Loucy (cell line): ENCODE measurements around the gene MYCN.

Experiments
- H2AFZ ChIP-seq: fragments of 200-600 bp; sonication (generic); 2 replicates; pipeline ENCODE4 v1.6.0; 2016; ENCODE audit warnings: antibody characterized with exemption, mild to moderate bottlenecking, low read length, moderate library complexity
- H3F3A ChIP-seq: fragments of 200-600 bp; 2 replicates; pipeline ENCODE4 v1.6.0; 2016; ENCODE audit warnings: antibody characterized with exemption, low read depth, mild to moderate bottlenecking
- H3K27me3 ChIP-seq: fragments of 200-600 bp; sonication (generic); 2 replicates; pipeline ENCODE4 v1.6.1; 2014; ENCODE audit warnings: low read length, mild to moderate bottlenecking; ENCODE audit not compliant: insufficient read depth, poor library complexity, severe bottlenecking
- H3K36me3 ChIP-seq: fragments of 200-600 bp; sonication (generic); 2 replicates; pipeline ENCODE4 v1.6.1; 2016; ENCODE audit warnings: low read length; ENCODE audit not compliant: insufficient read depth
- H3K4me1 ChIP-seq: fragments of 200-600 bp; sonication (generic); 2 replicates; pipeline ENCODE4 v1.5.1; 2014; ENCODE audit warnings: low read length, mild to moderate bottlenecking; ENCODE audit not compliant: insufficient read depth, poor library complexity, severe bottlenecking
- H3K4me2 ChIP-seq: fragments of 200-600 bp; sonication (generic); 2 replicates; pipeline ENCODE4 v1.6.0; 2014; ENCODE audit warnings: antibody characterized with exemption, low read length, low read depth, mild to moderate bottlenecking; ENCODE audit not compliant: poor library complexity, severe bottlenecking
- H3K4me3 ChIP-seq: fragments of 200-600 bp; sonication (generic); 2 replicates; pipeline ENCODE4 v1.5.1; 2014; ENCODE audit warnings: low read length, mild to moderate bottlenecking, mixed read lengths; ENCODE audit not compliant: poor library complexity, severe bottlenecking
- H3K79me2 ChIP-seq: fragments of 200-600 bp; sonication (generic); 2 replicates; pipeline ENCODE4 v1.6.1; 2014; ENCODE audit warnings: low read length; ENCODE audit not compliant: insufficient read depth
- H3K9ac ChIP-seq: fragments of 200-600 bp; sonication (generic); 2 replicates; pipeline ENCODE4 v1.6.0; 2014; ENCODE audit warnings: mild to moderate bottlenecking, low read depth, low read length, moderate library complexity; ENCODE audit not compliant: poor library complexity, severe bottlenecking
- H3K9me2 ChIP-seq: fragments of 200-600 bp; sonication (generic); replicated peaks from 2 replicates; pipeline ENCODE4 v1.6.1; 2016; ENCODE audit warnings: low read depth, low read length, mixed read lengths
- H3K9me3 ChIP-seq: fragments of 200-600 bp; sonication (generic); 2 replicates; pipeline ENCODE4 v1.6.1; 2014; ENCODE audit warnings: mild to moderate bottlenecking, antibody characterized with exemption, low read length, low read depth; ENCODE audit not compliant: insufficient read depth
- H4K20me1 ChIP-seq: fragments of 200-600 bp; sonication (generic); 2 replicates; pipeline ENCODE4 v1.6.0; 2014; ENCODE audit warnings: antibody characterized with exemption, low read length, mild to moderate bottlenecking; ENCODE audit not compliant: insufficient read depth, poor library complexity, severe bottlenecking
- CTCF ChIP-seq: fragments of 200-600 bp; sonication (generic); conservative IDR thresholded peaks from 2 replicates; pipeline ENCODE4 v1.5.1; 2014; ENCODE audit warnings: mild to moderate bottlenecking, antibody characterized with exemption, low read length
- EZH2phosphoT487 ChIP-seq: fragments of 200-600 bp; IDR thresholded peaks from 2 replicates; pipeline ENCODE4 v1.6.1; 2018; ENCODE audit warnings: antibody characterized with exemption, mild to moderate bottlenecking, moderate library complexity, borderline replicate concordance

MYCN gene

DNA sequence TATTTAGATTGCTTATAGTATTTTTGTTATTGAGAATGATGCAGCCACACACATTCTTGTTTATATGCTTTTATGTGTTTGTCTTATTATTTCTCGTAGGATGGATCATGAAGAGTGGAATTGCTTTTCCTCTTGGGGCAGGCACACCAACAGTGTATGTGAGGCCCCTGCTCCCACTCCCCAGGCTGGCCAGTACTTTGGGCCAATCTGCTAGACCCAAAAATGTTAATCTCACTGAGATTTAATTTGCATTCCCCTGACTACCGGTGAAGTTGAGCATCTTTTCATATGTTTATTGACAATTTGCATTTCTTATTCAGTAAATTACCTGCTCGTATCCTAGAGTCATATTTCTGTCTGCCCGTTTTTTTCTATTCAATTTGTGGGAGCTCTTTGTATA lies 4.7 kb upstream of the MYCN start:
- H3K27me3 ChIP-seq = peaks cover under 1% of the 10 kb centered on the region
- H4K20me1 ChIP-seq = no peaks in the 10 kb centered on the region
- H3K79me2 ChIP-seq = peaks cover 4% of the 10 kb centered on the region
- no peaks in the 10 kb centered on the region for H3K9me2 ChIP-seq
- peaks cover 3% of the 10 kb centered on the region for H3K4me1 ChIP-seq
- TF ChIP-seq CTCF = no peak
- TF ChIP-seq EZH2phosphoT487 = no peak
- no peaks in the 10 kb centered on the region for H3F3A ChIP-seq
- no peak overlapping the region for H2AFZ ChIP-seq
- no peak overlapping the region for H3K4me3 ChIP-seq
- H3K4me2 ChIP-seq = no peak overlapping the region
- no peak overlapping the region for H3K9ac ChIP-seq
- H3K9me3 ChIP-seq = no peaks in the 10 kb centered on the region
- no peaks in the 10 kb centered on the region for H3K36me3 ChIP-seq

DNA sequence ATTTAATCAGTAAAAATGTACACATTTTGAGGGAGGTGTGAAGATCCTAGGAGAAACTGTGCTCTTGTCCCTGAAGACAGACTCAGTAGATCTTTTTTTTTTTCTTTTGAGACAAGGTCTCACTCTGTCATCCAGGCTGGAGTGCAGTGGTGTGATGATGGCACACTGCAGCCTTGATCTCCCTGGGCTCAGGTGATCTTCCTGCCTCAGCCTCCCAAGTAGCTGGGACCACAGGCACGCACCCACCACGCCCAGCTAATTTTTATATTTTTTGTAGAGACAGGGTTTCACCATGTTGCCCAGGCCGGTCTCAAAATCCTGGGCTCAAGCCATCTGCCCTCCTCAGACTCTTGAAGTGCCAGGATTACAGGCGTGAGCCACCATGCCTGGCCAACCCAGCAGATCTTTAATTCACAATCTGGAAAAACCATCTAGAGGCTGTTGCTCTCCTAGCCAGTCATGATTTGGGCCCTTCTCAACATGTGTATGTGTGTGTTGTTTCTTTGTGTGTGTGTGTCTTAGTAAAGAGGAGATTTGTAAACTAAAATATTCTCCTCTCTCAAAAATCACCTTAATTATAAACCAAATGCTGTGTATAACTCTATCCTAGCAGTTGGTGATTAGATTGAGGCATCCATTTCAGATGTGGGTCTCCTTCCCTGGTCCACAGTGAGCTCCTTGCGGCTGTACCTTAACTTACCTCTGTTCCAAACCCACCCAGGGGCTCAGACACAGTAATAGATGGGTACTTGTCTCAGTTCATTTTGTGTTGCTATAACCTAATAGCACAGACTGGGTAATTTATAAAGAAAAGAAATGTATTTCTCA lies 3.9 kb upstream of the MYCN start:
- no peaks in the 10 kb centered on the region for H3K9me3 ChIP-seq
- H3K9me2 ChIP-seq = no peaks in the 10 kb centered on the region
- no peak overlapping the region for H3K9ac ChIP-seq
- no peaks in the 10 kb centered on the region for H3K36me3 ChIP-seq
- no peak overlapping the region for H2AFZ ChIP-seq
- no peak overlapping the region for H3K4me2 ChIP-seq
- peaks cover 3% of the 10 kb centered on the region for H3K4me1 ChIP-seq
- H4K20me1 ChIP-seq = peaks cover 4% of the 10 kb centered on the region
- peaks cover 12% of the 10 kb centered on the region for H3K79me2 ChIP-seq
- peaks cover 8% of the 10 kb centered on the region for H3K27me3 ChIP-seq
- H3F3A ChIP-seq = no peaks in the 10 kb centered on the region
- no peak for TF ChIP-seq EZH2phosphoT487
- TF ChIP-seq CTCF = no peak
- H3K4me3 ChIP-seq = no peak overlapping the region

DNA sequence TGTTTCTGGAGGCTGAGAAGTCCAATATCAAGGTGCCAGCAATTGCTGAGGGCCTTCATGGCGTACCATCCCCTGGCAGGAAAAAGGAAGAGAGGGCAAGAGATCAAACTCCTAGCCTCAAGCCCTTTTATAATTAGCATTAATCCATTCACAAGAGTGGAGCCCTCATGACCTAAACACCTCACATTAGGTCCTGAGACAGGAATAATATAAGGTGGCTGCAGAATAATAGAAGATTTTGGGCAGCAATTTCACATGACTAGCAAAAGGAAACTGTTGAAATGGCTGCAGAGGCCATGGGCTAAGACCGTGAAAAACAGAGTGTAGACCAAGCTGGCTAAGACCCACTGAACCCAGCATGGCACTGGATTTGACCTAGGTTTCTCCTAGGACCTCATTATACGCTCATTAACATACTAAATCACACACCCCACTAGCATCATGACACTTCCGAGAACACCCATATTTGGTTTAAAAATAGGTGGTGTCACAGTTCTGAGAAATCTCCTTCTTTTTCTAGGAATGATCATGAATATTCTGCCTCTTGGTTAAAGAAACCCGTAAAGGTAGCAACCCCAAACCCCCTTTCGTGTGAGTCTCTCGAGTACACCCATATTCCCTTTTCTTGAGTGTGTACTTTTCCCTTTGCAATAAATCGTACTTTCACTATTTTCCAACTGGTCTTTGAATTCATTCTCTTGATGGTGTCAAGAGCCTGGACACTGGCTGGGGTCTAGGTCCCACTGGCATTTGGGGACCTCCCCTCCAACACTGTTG lies 3.1 kb upstream of the MYCN start:
- no peak overlapping the region for H3K4me3 ChIP-seq
- H3K27me3 ChIP-seq = peaks cover 8% of the 10 kb centered on the region
- no peaks in the 10 kb centered on the region for H3K9me3 ChIP-seq
- H3K79me2 ChIP-seq = peaks cover 19% of the 10 kb centered on the region
- H2AFZ ChIP-seq = no peak overlapping the region
- no peak overlapping the region for H3K9ac ChIP-seq
- no peaks in the 10 kb centered on the region for H3F3A ChIP-seq
- H3K36me3 ChIP-seq = no peaks in the 10 kb centered on the region
- no peak overlapping the region for H3K4me2 ChIP-seq
- peaks cover 3% of the 10 kb centered on the region for H3K4me1 ChIP-seq
- no peaks in the 10 kb centered on the region for H3K9me2 ChIP-seq
- H4K20me1 ChIP-seq = peaks cover 4% of the 10 kb centered on the region
- TF ChIP-seq EZH2phosphoT487 = no peak
